ENCODE data around the gene CACNA1E. TPM values are rescaled to one million over a fixed set of nuclear protein-coding genes. Genes with fewer than 3 reads are reported as not detected.

Gene CACNA1E
- total RNA-seq, 1 experiment from 2014 or later: 0.46 TPM

- DNase-seq: no peak
- no CpG with 5 or more reads among the region's 1 CpG for WGBS (ENCODE audit: extremely low coverage, insufficient read length, low lambda C conversion rate)
- no peak overlapping the region for H2BK20ac ChIP-seq (ENCODE audit: low read depth, low read length, poor library complexity, severe bottlenecking)
- H3K27ac ChIP-seq (ENCODE audit: insufficient read length, low read depth, low read length): no peak overlapping the region
- TF ChIP-seq, protein P1, sequence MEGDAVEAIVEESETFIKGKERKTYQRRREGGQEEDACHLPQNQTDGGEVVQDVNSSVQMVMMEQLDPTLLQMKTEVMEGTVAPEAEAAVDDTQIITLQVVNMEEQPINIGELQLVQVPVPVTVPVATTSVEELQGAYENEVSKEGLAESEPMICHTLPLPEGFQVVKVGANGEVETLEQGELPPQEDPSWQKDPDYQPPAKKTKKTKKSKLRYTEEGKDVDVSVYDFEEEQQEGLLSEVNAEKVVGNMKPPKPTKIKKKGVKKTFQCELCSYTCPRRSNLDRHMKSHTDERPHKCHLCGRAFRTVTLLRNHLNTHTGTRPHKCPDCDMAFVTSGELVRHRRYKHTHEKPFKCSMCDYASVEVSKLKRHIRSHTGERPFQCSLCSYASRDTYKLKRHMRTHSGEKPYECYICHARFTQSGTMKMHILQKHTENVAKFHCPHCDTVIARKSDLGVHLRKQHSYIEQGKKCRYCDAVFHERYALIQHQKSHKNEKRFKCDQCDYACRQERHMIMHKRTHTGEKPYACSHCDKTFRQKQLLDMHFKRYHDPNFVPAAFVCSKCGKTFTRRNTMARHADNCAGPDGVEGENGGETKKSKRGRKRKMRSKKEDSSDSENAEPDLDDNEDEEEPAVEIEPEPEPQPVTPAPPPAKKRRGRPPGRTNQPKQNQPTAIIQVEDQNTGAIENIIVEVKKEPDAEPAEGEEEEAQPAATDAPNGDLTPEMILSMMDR (conservative IDR thresholded peaks at IDR 0.05): no peak
- Mint-ChIP-seq H3K9me3 (peaks cover 13 to 19% of the 10 kb centered on the region in 2 experiments), H3K4me1 (no peaks in the 10 kb centered on the region), H3K27ac (no peak overlapping the region), H3K4me3 (no peak overlapping the region), H3K36me3 (ENCODE audit: insufficient read depth in 1 of 3, low read depth in 3 of 3) (peaks cover 3 to 9% (median 7%) of the 10 kb centered on the region in 3 experiments; a peak in 5 of 7 replicates), H3K27me3 (ENCODE audit: low read depth) (no peaks in the 10 kb centered on the region; the same call in 1 of the 2 replicates)
- no peak overlapping the region for H3K9ac ChIP-seq (ENCODE audit: extremely low read depth, insufficient read length, low read length)
- H3K56ac ChIP-seq (ENCODE audit: insufficient read length, low read depth, low read length): no peak overlapping the region
- no peak overlapping the region for H2AFZ ChIP-seq (ENCODE audit: low read length)
- no peak overlapping the region for H3K4ac ChIP-seq (ENCODE audit: low read depth, low read length)
- no peak overlapping the region for H3K23ac ChIP-seq (ENCODE audit: insufficient read length, low read depth, low read length)
- no peak overlapping the region for H2BK15ac ChIP-seq (ENCODE audit: low read depth, low read length)
- no peak overlapping the region for H4K91ac ChIP-seq (ENCODE audit: insufficient read length, low read depth, low read length)
- H4K5ac ChIP-seq (ENCODE audit: insufficient read length, low read depth, low read length): no peak overlapping the region
- no peaks in the 10 kb centered on the region for H3K79me2 ChIP-seq (ENCODE audit: insufficient read depth, low read length)
- H4K8ac ChIP-seq (replicated peaks; ENCODE audit: insufficient read length, low read depth, low read length): no peak overlapping the region
- H3K18ac ChIP-seq (ENCODE audit: insufficient read length, low read depth, low read length): no peak overlapping the region
- no peak overlapping the region for H2AK5ac ChIP-seq (ENCODE audit: insufficient read length, low read length)
- no peak overlapping the region for H2BK120ac ChIP-seq (ENCODE audit: low read depth, low read length, poor library complexity, severe bottlenecking)
- H3K4me1 ChIP-seq (ENCODE audit: insufficient read depth, low read length): no peaks in the 10 kb centered on the region; the same call in 1 of the 2 replicates
- no peak overlapping the region for H3T11ph ChIP-seq (ENCODE audit: low read length)
- no peak overlapping the region for H2BK12ac ChIP-seq (ENCODE audit: insufficient read length, low read depth, low read length)
- H3K9me3 ChIP-seq (ENCODE audit: control insufficient read depth, low read depth, low read length): no peaks in the 10 kb centered on the region
- H3K4me2 ChIP-seq (ENCODE audit: insufficient read depth, insufficient read length, low read length): no peak overlapping the region
- no peak overlapping the region for H2BK5ac ChIP-seq (ENCODE audit: insufficient read length, low read length)
- H3K23me2 ChIP-seq (ENCODE audit: insufficient read length, low read depth, low read length, poor library complexity, severe bottlenecking): no peaks in the 10 kb centered on the region
- H3K14ac ChIP-seq (ENCODE audit: insufficient read depth, low read length): no peak overlapping the region
- H3K79me1 ChIP-seq (ENCODE audit: insufficient read depth, low read depth, low read length, poor library complexity, severe bottlenecking): no peaks in the 10 kb centered on the region
- H3K27me3 ChIP-seq (ENCODE audit: insufficient read depth, low read length): no peaks in the 10 kb centered on the region
- no peaks in the 10 kb centered on the region for H4K20me1 ChIP-seq (ENCODE audit: control insufficient read depth, insufficient read depth, insufficient read length)
Measured at GRCh38 chr1:181855380-181855779, 372.1 kb downstream of the CACNA1E start.
